Erythroblast (primary cell): Measurements from ENCODE around the gene FILIP1.
"Not testable (repeated sequence)": the region's sequence is repeated elsewhere in the genome, so short reads cannot be mapped to it uniquely, and the experiment has no call there.

ENCODE experiments used
- DNase-seq, 2 experiments: peaks; one replicate each; lab custom pipeline; 2025; lab: John Stamatoyannopoulos, UW
- GATA1 ChIP-seq: IDR thresholded peaks from 2 replicates; pipeline ENCODE4 v1.6.1; 2011; ENCODE audit warnings: low read depth, mild to moderate bottlenecking, control low read depth, low read length, moderate library complexity
- POLR2A ChIP-seq: IDR thresholded peaks from 2 replicates; pipeline ENCODE4 v1.6.1; 2011; ENCODE audit warnings: mild to moderate bottlenecking, low read length

FILIP1 gene

GRCh38 chr6:75460681-75461080 lies 32.9 kb downstream of the FILIP1 start:
- no peak for DNase-seq
- no peak for TF ChIP-seq GATA1
- no peak for TF ChIP-seq POLR2A

- no peak for DNase-seq
These were observed 34.7 kb downstream of the FILIP1 start for GRCh38 chr6:75458895-75459294.

GRCh38 chr6:75450903-75451302 lies 42.7 kb downstream of the FILIP1 start:
- no peak for DNase-seq
- TF ChIP-seq POLR2A (no peak), GATA1 (no peak)

More at GRCh38 chr6:75458895-75459294, 34.7 kb downstream of the FILIP1 start:
- TF ChIP-seq POLR2A, result no peak
- TF ChIP-seq GATA1, result no peak

DNA sequence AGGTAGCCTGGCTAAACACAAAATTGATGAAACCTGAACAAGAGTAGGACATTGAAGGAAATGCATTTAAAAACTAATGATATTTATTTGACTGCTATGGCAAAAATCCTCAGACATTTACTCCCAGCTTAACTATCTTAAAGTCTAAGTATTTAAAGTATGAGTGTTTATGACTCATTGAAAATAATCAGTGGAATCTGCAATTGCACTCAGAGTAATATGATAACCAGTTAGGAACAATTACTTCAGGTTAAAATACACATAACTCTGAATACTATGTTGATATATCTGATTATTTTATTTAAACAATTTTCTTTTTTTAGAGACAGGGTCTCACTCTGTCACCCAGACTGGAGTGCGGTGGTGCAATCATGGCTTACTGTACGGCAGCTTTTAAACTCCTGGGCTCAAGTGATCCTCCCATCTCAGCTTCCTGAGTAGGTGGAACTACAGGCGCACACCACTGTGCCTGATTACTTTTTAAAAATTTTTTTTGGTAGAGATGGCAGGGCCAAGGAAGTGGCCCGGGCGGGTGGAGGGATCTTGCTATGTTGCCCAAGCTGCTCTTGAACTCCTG lies 43.9 kb downstream of the FILIP1 start:
- no peak for DNase-seq
- no peak for TF ChIP-seq GATA1
- no peak for TF ChIP-seq POLR2A

- TF ChIP-seq POLR2A, result no peak
- no peak for TF ChIP-seq GATA1
- no peak for DNase-seq
These were observed 47.2 kb downstream of the FILIP1 start for GRCh38 chr6:75446241-75446880.

GRCh38 chr6:75445738-75446137 lies 47.9 kb downstream of the FILIP1 start:
- DNase-seq, result no peak
- TF ChIP-seq POLR2A (no peak), GATA1 (no peak)

DNA sequence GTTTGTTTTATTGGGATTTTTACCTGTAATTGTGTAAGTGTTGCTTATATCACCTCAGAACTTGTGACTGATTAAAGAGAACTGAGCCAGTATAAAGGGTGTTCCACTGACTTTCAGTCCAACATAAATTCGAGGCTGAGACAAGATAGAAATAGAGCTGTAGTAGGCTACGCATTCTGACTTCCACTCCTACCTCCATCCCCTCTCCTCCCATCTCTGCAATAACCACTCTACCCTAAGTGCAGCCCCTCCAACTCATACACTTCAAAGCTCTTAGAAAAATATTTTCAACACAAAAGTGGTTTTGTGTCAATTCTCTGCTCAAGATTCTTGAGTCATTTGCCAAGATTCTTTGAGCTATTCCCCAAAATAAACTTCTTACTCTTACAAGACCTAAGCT lies 48.7 kb downstream of the FILIP1 start:
- DNase-seq, result no peak
- TF ChIP-seq GATA1, result no peak
- no peak for TF ChIP-seq POLR2A

GRCh38 chr6:75441883-75442282 lies 51.7 kb downstream of the FILIP1 start:
- DNase-seq, result not testable (repeated sequence)

GRCh38 chr6:75441479-75441878 lies 52.1 kb downstream of the FILIP1 start:
- DNase-seq, result not testable (repeated sequence)

DNA sequence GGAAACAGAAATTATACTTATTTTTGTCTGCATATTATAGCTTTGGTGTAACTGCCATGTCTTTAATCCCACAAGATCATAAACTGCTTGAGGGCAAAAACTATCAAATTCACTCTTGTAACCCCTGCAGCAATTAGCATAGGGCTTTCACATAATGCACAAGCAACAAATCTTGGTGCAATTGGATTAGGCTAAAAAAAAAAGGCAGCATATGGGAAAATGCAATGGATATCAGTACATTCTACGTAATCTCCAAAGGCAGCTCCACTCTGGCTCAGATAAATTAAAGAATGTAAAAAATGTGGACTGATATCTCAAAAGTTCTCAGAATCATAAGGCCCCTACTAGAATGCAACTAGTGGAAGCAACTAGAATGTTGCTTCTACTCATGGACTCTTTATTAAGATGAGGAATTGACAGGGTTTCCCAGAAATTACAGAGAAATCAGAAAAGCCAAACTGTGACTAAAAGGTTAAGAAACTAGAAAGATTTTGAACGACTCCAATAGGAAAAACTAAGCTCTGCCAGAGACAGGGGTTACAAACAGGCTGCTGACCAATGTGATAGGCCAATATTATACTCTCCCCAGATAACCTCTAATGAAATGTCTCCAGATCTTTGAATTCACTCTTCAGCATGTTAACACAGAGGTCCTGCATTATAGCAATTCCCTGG lies 55.0 kb downstream of the FILIP1 start:
- no peak for TF ChIP-seq GATA1
- TF ChIP-seq POLR2A, result no peak
- DNase-seq, result no peak

DNA sequence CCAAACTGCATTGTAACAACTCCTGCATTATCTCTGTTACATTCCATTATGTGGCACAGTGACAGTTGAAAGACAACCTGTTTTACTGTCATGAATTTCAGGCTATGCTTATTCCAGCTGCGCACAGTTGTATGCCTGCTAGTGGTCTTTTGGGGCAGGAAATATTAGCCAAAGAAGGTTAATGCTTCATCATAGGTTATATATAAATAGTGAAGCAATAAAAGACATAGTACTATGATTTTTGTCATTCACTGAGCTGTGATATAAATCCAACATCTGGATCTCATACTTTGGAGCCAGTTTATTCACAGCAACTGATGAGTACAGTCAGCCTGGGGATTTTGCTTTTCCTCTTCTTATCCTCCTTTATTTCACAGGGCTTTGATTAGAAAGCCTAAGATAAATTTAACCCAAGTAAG lies 55.6 kb downstream of the FILIP1 start:
- DNase-seq, result no peak
- TF ChIP-seq GATA1 (no peak), POLR2A (no peak)

DNA sequence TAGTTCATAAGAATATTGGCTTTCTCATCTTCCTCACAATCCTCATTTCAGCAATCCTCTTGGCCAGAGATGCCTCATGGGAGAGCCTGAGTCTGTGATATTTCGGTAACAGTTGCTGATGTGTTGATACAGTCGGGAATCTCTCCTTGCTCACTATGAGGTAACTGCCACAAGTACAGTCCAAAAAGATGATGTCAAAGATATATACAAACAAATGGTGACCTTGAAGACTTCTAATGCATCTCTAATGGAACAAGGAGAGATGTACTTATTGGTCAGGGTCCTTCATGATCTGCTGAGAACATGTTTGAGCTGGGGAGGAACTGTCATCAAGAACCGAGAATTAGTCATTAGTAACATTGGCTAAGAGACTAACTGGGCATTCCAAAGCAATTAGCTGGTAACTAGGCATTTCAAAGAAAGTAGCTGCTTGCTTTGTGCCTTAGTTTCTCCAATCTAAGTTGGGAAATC lies 56.1 kb downstream of the FILIP1 start:
- TF ChIP-seq POLR2A (no peak), GATA1 (no peak)
- DNase-seq, result no peak

DNA sequence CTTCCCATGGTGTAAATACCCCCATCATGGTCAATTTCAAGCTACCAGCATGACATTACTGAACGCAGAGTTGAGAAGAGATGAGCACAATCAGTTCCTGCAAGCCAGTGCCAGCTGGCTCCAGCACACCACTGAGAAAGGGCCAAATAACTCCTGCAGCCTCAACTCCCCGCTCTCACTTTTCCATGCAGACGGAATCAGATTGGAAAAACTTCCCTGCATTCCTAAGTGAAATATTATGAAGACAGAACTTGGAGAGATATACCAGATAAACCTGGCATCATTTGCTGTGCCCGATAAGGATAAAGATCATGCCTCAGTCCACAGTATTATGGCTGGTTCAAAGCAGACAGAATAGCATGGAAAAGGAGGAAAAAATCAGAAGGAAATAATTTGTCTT lies 56.7 kb downstream of the FILIP1 start:
- DNase-seq, result no peak
- TF ChIP-seq POLR2A (no peak), GATA1 (no peak)

DNA sequence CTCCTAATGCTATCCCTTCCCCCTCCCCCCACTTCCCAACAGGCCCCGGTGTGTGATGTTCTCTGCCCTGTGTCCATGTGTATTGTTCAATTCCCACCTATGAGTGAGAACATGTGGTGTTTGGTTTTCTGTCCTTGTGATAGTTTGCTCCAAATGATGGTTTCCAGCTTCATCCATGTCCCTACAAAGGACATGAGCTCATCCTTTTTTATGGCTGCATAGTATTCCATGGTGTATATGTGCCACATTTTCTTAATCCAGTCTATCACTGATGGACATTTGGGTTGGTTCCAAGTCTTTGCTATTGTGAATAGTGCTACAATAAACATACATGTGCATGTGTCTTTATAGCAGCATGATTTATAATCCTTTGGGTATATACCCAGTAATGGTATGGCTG lies 60.8 kb downstream of the FILIP1 start:
- not testable (repeated sequence) for DNase-seq

DNA sequence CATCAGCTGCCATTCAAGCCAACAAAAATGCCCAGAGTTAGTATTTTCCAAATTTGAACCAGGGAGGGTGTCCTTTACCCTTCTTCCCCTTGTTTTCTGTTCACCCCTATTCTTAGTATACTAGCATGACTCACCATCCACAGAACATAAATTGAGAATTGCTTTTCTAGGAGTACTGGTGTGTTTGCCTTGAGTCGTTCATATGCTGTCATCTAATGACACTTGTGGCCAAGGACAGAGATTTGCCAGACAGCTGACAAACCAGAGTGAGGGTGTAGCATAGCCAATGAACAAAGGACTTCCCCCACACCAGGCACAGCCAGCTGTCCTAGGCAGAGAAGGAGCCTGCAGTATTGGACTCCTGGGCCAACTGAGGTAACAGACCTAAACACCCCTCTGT lies 62.2 kb downstream of the FILIP1 start:
- no peak for TF ChIP-seq POLR2A
- TF ChIP-seq GATA1, result no peak
- DNase-seq, result no peak
